ENCODE results near the gene CBX4.

CBX4 gene

GRCh38 chr17:79785900-79786810 lies 53.1 kb downstream of the CBX4 start:
- no peak for DNase-seq

DNA sequence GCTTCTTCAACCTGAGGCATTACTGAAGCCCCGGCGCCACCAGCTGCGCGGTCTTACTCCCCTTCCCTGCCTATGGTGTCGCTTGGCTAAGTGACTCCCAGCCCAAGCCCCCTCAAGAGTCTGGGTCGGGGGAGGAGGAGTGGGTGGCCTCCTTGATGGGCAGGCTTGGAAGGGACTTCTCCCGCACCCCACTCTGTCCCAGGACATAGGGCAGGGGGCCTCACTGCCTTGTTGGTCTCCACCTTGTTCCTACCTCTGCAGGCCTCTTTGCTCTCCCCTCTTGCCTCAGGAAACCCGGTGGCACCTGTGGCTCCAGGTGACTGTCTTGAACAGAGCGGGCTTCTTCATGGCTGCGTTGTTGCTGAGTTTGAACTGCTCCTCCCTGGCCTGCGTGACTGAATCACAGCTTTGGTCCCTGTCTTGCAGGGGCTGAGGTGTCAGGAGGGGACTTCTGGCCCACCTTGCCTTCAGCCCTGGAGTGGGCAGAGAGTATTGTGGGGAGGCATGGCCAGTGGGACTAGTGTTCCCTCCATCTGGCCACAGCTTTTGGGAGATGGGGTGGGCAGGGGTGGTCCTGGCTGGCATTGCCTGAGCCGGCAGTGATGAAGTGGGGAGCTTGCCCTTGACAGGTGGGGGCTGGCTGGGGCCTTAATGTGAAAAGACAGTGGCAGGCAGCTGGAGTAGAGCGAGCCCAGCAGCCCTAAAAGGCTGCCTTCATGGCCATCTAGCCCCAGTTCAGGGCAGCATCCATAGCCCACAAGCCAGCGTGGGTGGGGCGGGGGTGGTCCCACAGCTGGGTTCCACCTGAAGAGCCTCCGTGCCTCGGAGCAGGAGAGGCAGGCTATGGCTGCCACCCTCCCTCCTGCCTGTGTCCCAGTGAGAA lies 54.0 kb downstream of the CBX4 start:
- DNase-seq = no peak

GRCh38 chr17:79784353-79785016 lies 54.8 kb downstream of the CBX4 start:
- DNase-seq = no peak

- no peak for DNase-seq
Measured at GRCh38 chr17:79783891-79784290, 55.3 kb downstream of the CBX4 start.
